GM13976 (cell line): ENCODE data around the gene PPM1D.

Experiments used
- DNase-seq: peaks from one replicate; pipeline ENCODE4 v3.0.0; 2012; ENCODE audit warnings: low spot score
- CTCF ChIP-seq: IDR thresholded peaks from 2 replicates; pipeline ENCODE4 v1.5.1; 2012; ENCODE audit warnings: borderline replicate concordance, mild to moderate bottlenecking; ENCODE audit not compliant: insufficient read depth; ENCODE audit errors: extremely low read depth, missing control alignments, control extremely low read depth
- in situ Hi-C: fragments of 300-500 bp; cut with MboI; formaldehyde crosslinking; loops from one replicate; pipeline ENCODE4 v1.12.0; 2022; ENCODE audit warnings: low sequenced_read_pairs, mixed read lengths, inconsistent platforms; ENCODE audit not compliant: unreplicated experiment

PPM1D gene

GRCh38 chr17:60627124-60627523 is 27.1 kb downstream of the PPM1D start:
- no peak for DNase-seq
- TF ChIP-seq CTCF = no peak
- in situ Hi-C loops = loop anchor here (25.0 kb wide), 1 partner anchor 490 kb away; the partner anchor contains the start of gene CA4

- TF ChIP-seq CTCF = no peak
- in situ Hi-C loops = loop anchor here (25.0 kb wide), 1 partner anchor 491 kb away; the partner anchor contains the start of gene CA4
- DNase-seq = no peak
Measured at GRCh38 chr17:60628252-60628889, 28.4 kb downstream of the PPM1D start.

GRCh38 chr17:60629120-60629519 is 29.1 kb downstream of the PPM1D start:
- no peak for TF ChIP-seq CTCF
- DNase-seq = no peak
- in situ Hi-C loops = loop anchor here (25.0 kb wide), 1 partner anchor 492 kb away; the partner anchor contains the start of gene CA4

- TF ChIP-seq CTCF = no peak
- no peak for DNase-seq
- in situ Hi-C loops = loop anchor here (25.0 kb wide), 1 partner anchor 493 kb away; the partner anchor contains the start of gene CA4
Measured at GRCh38 chr17:60630352-60630751, 30.4 kb downstream of the PPM1D start.

- in situ Hi-C loops = loop anchor here (25.0 kb wide), 1 partner anchor 494 kb away; the partner anchor contains the start of gene CA4
- DNase-seq = no peak
- no peak for TF ChIP-seq CTCF
Measured at GRCh38 chr17:60631119-60631518, 31.1 kb downstream of the PPM1D start.

GRCh38 chr17:60637683-60638082 is 37.7 kb downstream of the PPM1D start:
- DNase-seq = no peak
- no peak for TF ChIP-seq CTCF
- in situ Hi-C loops = loop anchor here (25.0 kb wide), 1 partner anchor 500 kb away; the partner anchor contains the start of gene CA4

GRCh38 chr17:60639019-60639330 is 39.0 kb downstream of the PPM1D start:
- no peak for TF ChIP-seq CTCF
- DNase-seq = no peak
- in situ Hi-C loops = loop anchor here (25.0 kb wide), 1 partner anchor 502 kb away; the partner anchor contains the start of gene CA4
